K562 (cell line): ENCODE data around the gene MYO7A. TPM values are rescaled to one million over a fixed set of nuclear protein-coding genes. Genes with fewer than 3 reads are reported as not detected.

Experiments
- ATAC-seq: fragments of 200-7000 bp; cut with Tn5 transposase; 3 replicates; pipeline ENCODE4 v1.9.1; 2020; ENCODE audit warnings: moderate library complexity
- BruUV-seq: library from RNA; stranded (reverse); fragments of 400-500 nt; replicated peaks from 2 replicates; lab custom pipeline; 2021; lab: Mats Ljungman, UMichigan
- CTCF ChIA-PET: fragments of 300-600 bp; formaldehyde crosslinking; extraction: SDS; loops from one replicate; lab custom pipeline; 2021; ENCODE audit warnings: low intra/inter-chr PET ratio; lab: Yijun Ruan, JAX
- POLR2A ChIA-PET: fragments of 300-600, 350-650 bp; sonication (Branson Sonifier 250); formaldehyde crosslinking; extraction: SDS; loops from one replicate; lab custom pipeline; 2021; ENCODE audit warnings: antibody characterized with exemption, inconsistent platforms; lab: Yijun Ruan, JAX
- DNase-seq, 4 experiments: peaks; one replicate each; pipeline versions ENCODE4 v3.0.0 to v3.0.0-alpha.2; 2011 to 2018; ENCODE audit warnings: low spot score in 3 of 4, mixed read lengths in 3 of 4; ENCODE audit errors: extremely low read depth in 1 of 4
- FAIRE-seq: peaks from 2 replicates; lab custom pipeline; 2011; peaks lifted over from hg19 to GRCh38; lab: Jason Lieb, UNC
- H2AFZ ChIP-seq: 2 replicates; pipeline ENCODE4 v1.6.0; 2011; ENCODE audit warnings: low read depth, low read length, control low read depth, inconsistent platforms
- H3K27ac ChIP-seq: fragments of 200-600 bp; 3 replicates; pipeline ENCODE4 v1.8.0; 2011; ENCODE audit warnings: low read depth, mild to moderate bottlenecking, control low read depth, inconsistent platforms, low read length, moderate library complexity, mixed read lengths; ENCODE audit errors: extremely low read depth
- H3K27me3 ChIP-seq, 2 experiments: fragments of 300-600 bp in 1 of 2; 2 replicates in 1 of 2; 3 replicates in 1 of 2; pipeline versions ENCODE4 v1.6.0 to v1.8.0; 2011; ENCODE audit warnings: inconsistent platforms in 2 of 2, low read length in 2 of 2, mild to moderate bottlenecking in 1 of 2, mixed read lengths in 1 of 2, moderate library complexity in 1 of 2; ENCODE audit not compliant: control insufficient read depth in 2 of 2, insufficient read depth in 2 of 2
- H3K36me3 ChIP-seq: fragments of 300-600 bp; 3 replicates; pipeline ENCODE4 v1.8.0; 2011; ENCODE audit warnings: mild to moderate bottlenecking, low read length, inconsistent platforms; ENCODE audit not compliant: control insufficient read depth, insufficient read depth
- H3K4me1 ChIP-seq, 2 experiments: fragments of 200-600 bp in 1 of 2; replicated peaks in 1 of 2; 2 replicates in 1 of 2; 3 replicates in 1 of 2; pipeline versions ENCODE4 v1.5.1 to v1.8.0; 2011; ENCODE audit warnings: inconsistent platforms in 2 of 2, low read length in 2 of 2, mild to moderate bottlenecking in 1 of 2, mixed read lengths in 1 of 2, moderate library complexity in 1 of 2; ENCODE audit not compliant: control insufficient read depth in 2 of 2, insufficient read depth in 2 of 2
- H3K4me2 ChIP-seq: 2 replicates; pipeline ENCODE4 v1.6.1; 2011; ENCODE audit warnings: low read length, control low read depth, inconsistent platforms, mixed read lengths; ENCODE audit not compliant: insufficient read depth
- H3K4me3 ChIP-seq: fragments of 200-600 bp; sonication (generic), shearing (Covaris generic); 2 replicates; pipeline ENCODE4 v1.5.1; 2016; ENCODE audit warnings: control low read depth, inconsistent platforms
- H3K79me2 ChIP-seq: fragments of 200-600 bp; 3 replicates; pipeline ENCODE4 v1.8.0; 2011; ENCODE audit warnings: low read length, inconsistent platforms; ENCODE audit not compliant: control insufficient read depth, insufficient read depth
- H3K9ac ChIP-seq, 2 experiments: 2 replicates each; pipeline versions ENCODE4 v1.6.0 to v1.6.1; 2011; ENCODE audit warnings: low read depth in 2 of 2, low read length in 2 of 2, control low read depth in 1 of 2, inconsistent platforms in 1 of 2, mild to moderate bottlenecking in 1 of 2, mixed read lengths in 1 of 2; ENCODE audit not compliant: insufficient read depth in 1 of 2
- H3K9me1 ChIP-seq: one replicate; pipeline ENCODE4 v1.6.0; 2011; ENCODE audit warnings: inconsistent platforms, mild to moderate bottlenecking, low read length, moderate library complexity; ENCODE audit not compliant: control insufficient read depth, insufficient read depth
- H3K9me3 ChIP-seq: replicated peaks from 2 replicates; pipeline ENCODE4 v1.5.1; 2011; ENCODE audit warnings: low read depth, low read length, inconsistent platforms; ENCODE audit not compliant: control insufficient read depth, insufficient read depth
- H4K20me1 ChIP-seq: replicated peaks from 2 replicates; pipeline ENCODE4 v1.6.1; 2011; ENCODE audit warnings: low read length, inconsistent platforms, mixed read lengths; ENCODE audit not compliant: control insufficient read depth, insufficient read depth
- ATF6 ChIP-seq: sonication (generic); formaldehyde crosslinking; IDR thresholded peaks from 2 replicates; pipeline ENCODE4 v1.4.0; 2020; ENCODE audit warnings: mild to moderate bottlenecking, missing genetic modification reagents
- CHD1 ChIP-seq: fragments of 200-600 bp; sonication (generic); IDR thresholded peaks from one replicate; pipeline ENCODE4 v1.6.1; 2012; ENCODE audit warnings: mild to moderate bottlenecking, moderate library complexity, low read length, inconsistent platforms
- E2F6 ChIP-seq, 2 experiments: IDR thresholded peaks; 2 replicates each; pipeline ENCODE4 v1.6.1; 2011; ENCODE audit warnings: borderline replicate concordance in 1 of 2, control low read depth in 1 of 2, low read depth in 1 of 2, low read length in 1 of 2, mild to moderate bottlenecking in 1 of 2, mixed read lengths in 1 of 2, moderate library complexity in 1 of 2; ENCODE audit not compliant: insufficient read depth in 1 of 2, insufficient read length in 1 of 2, poor library complexity in 1 of 2, severe bottlenecking in 1 of 2; ENCODE audit errors: extremely low read depth in 1 of 2
- MED1 ChIP-seq: sonication (generic); formaldehyde crosslinking; IDR thresholded peaks from 2 replicates; pipeline ENCODE4 v1.8.1; 2023; ENCODE audit warnings: missing genetic modification reagents, borderline replicate concordance
- RFX1 ChIP-seq: fragments of 450-650 bp; IDR thresholded peaks from 2 replicates; pipeline ENCODE4 v1.6.1; 2016; ENCODE audit warnings: mild to moderate bottlenecking, moderate library complexity
- ZNF766 ChIP-seq: fragments of 200-800 bp; sonication (Bioruptor generic); conservative IDR thresholded peaks from 2 replicates; pipeline ENCODE4 v1.6.1; 2016; ENCODE audit warnings: missing genetic modification characterization, missing compliant biosample characterization
- WGBS: fragments of 100-300 bp; shearing (Covaris generic); methylation state at CpG from one replicate; pipeline ENCODE4 v1.1.6; 2016; ENCODE audit warnings: low coverage, mixed read lengths; ENCODE audit not compliant: insufficient coverage; ENCODE audit errors: missing lambda C conversion rate; 5-methylcytosine and 5-hydroxymethylcytosine counted together
- in situ Hi-C: fragments of 300-500 bp; cut with MboI; formaldehyde crosslinking; loops from 4 replicates; pipeline ENCODE4 v1.15.0; 2018; ENCODE audit warnings: inconsistent platforms, mixed read lengths
- intact Hi-C: fragments of 100-400 bp; cut with micrococcal nuclease; formaldehyde crosslinking; loops from 2 replicates; pipeline ENCODE4 v1.14.2; 2022
- polyA plus RNA-seq, 8 experiments: library from polyadenylated mRNA; depleted of rRNA in 4 of 8; stranded (reverse) in 5 of 8; unstranded in 3 of 8; fragments of >200 nt; fragmentation: Nextera tagmentation in 2 of 8; fragmentation: Illumina TruSeq in 1 of 8; extraction: Ambion mirVana in 2 of 8; extraction: Trizol in 1 of 8; gene quantifications; 2 replicates each; pipeline versions ENCODE4 v1.2.1 to v1.2.3, GENCODE V29; 2011 to 2014; ENCODE audit warnings: inconsistent platforms in 1 of 8, missing spikeins in 1 of 8
- total RNA-seq, 7 experiments: library from RNA; depleted of rRNA in 6 of 7; stranded (reverse); fragments of >200 nt in 6 of 7; fragmentation: Illumina TruSeq in 2 of 7; extraction: Trizol in 2 of 7; gene quantifications; 2 replicates each; pipeline versions ENCODE4 v1.2.1 to v1.2.3, GENCODE V29; 2011 to 2021; ENCODE audit warnings: low replicate concordance in 1 of 7

Gene MYO7A
- total and polyA plus RNA-seq, 9 of the 15 experiments (the other 6 are each of a cell fraction or from before 2014, with no cell fraction given) = 0.01 to 0.11 (median 0.07) TPM; not detected in 1

DNA sequence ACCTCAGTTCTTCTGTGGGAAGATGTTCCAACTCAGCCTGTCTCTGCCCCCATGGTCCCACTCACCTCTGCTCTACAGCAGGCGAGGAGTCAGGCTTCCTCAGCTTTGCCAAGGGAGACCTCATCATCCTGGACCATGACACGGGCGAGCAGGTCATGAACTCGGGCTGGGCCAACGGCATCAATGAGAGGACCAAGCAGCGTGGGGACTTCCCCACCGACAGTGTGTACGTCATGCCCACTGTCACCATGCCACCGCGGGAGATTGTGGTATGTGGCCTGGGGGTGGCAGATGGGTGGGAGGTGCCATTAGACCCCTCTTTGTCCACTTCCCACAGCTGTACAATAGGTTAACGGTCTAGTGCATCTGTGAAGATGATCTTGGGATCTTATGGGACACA lies 73.3 kb downstream of the MYO7A start:
- no TSS peak for BruUV-seq
- peaks cover 2% of the 10 kb centered on the region for H3K9me1 ChIP-seq
- DNase-seq (no peak), FAIRE-seq (no peak), ATAC-seq (no peak)
- in situ Hi-C loops (no loop called here), intact Hi-C loops (no loop called here)
- H3K79me2 ChIP-seq = no peaks in the 10 kb centered on the region
- no peak for TF ChIP-seq MED1 (CRISPR knock-in tag)
- no peak for TF ChIP-seq E2F6 (IDR thresholded peaks at IDR 0.05; ENCODE audit: borderline replicate concordance in 1 of 2, extremely low read depth in 1 of 2, insufficient read depth in 1 of 2, insufficient read length in 1 of 2, low read depth in 1 of 2, low read length in 1 of 2, poor library complexity in 1 of 2, severe bottlenecking in 1 of 2)
- TF ChIP-seq RFX1 = no peak
- TF ChIP-seq ATF6 = no peak
- TF ChIP-seq ZNF766 (CRISPR knock-in tag) = no peak
- TF ChIP-seq CHD1 = no peak
- no peaks in the 10 kb centered on the region; the same call in 1 of the 2 replicates for H4K20me1 ChIP-seq
- H3K27ac ChIP-seq = no peak overlapping the region
- H3K9ac ChIP-seq = no peak overlapping the region; a peak in 1 of 4 replicates
- H3K4me3 ChIP-seq = no peak overlapping the region
- 3% methylated on average over 11 of the region's 11 CpGs for WGBS
- no peaks in the 10 kb centered on the region for H3K36me3 ChIP-seq
- H3K9me3 ChIP-seq = no peaks in the 10 kb centered on the region
- ChIA-PET CTCF (no interaction called here), POLR2A (no interaction called here)
- no peak overlapping the region for H2AFZ ChIP-seq
- H3K27me3 ChIP-seq = peaks cover 7 to 58% of the 10 kb centered on the region in 2 experiments; a peak in 4 of 5 replicates
- no peak overlapping the region for H3K4me2 ChIP-seq
- H3K4me1 ChIP-seq = peaks cover 2 to 8% of the 10 kb centered on the region in 2 experiments; a peak in 3 of 5 replicates
